T-cell (primary cell): ENCODE measurements around the gene NEK2. TPM values are rescaled to one million over a fixed set of nuclear protein-coding genes. Genes with fewer than 3 reads are reported as not detected.
"Not testable (repeated sequence)": the region's sequence is repeated elsewhere in the genome, so short reads cannot be mapped to it uniquely, and the experiment has no call there.

Source experiments
- ATAC-seq, 4 experiments: fragments of 200-7000 bp in 3 of 4; fragments of 150-1000 bp in 1 of 4; cut with Tn5 transposase; replicated peaks in 1 of 4; 1 replicate in 3 of 4; 2 replicates in 1 of 4; pipeline ENCODE4 v1.10.0; 2021; ENCODE audit warnings: moderate library complexity in 3 of 4, mild to moderate bottlenecking in 2 of 4, moderate number of reproducible peaks in 1 of 4
- CTCF ChIA-PET, 2 donors: fragments of 300-600 bp; sonication (Branson Sonifier 250); formaldehyde crosslinking; loops; one replicate each; lab custom pipeline; 2022; ENCODE audit warnings: antibody characterized with exemption in 2 of 2; lab: Charles Lee
- POLR2A ChIA-PET, 2 donors: fragments of 300-600 bp; sonication (Branson Sonifier 250); formaldehyde crosslinking; loops; one replicate each; lab custom pipeline; 2022; ENCODE audit warnings: antibody characterized with exemption in 2 of 2; lab: Charles Lee
- DNase-seq, 35 experiments: peaks; one replicate each; pipeline versions ENCODE4 v3.0.0 to v3.0.0-alpha.2; 2013 to 2023
- H3K27ac ChIP-seq: one replicate; pipeline ENCODE4 v1.5.1; 2013; ENCODE audit warnings: low read length
- H3K27me3 ChIP-seq, 2 experiments: replicated peaks in 1 of 2; 1 replicate in 1 of 2; 2 replicates in 1 of 2; pipeline versions ENCODE4 v1.6.1 to v1.7.0; 2013; ENCODE audit warnings: low read length in 1 of 2, mixed read lengths in 1 of 2; ENCODE audit not compliant: control insufficient read depth in 2 of 2, insufficient read depth in 2 of 2; ENCODE audit errors: extremely low read depth in 1 of 2
- H3K36me3 ChIP-seq, 2 donors: 1 replicate in 1 of 2; 2 replicates in 1 of 2; pipeline versions ENCODE4 v1.6.1 to v1.7.0; 2013; ENCODE audit warnings: low read length in 1 of 2; ENCODE audit not compliant: control insufficient read depth in 2 of 2, insufficient read depth in 1 of 2; ENCODE audit errors: extremely low read depth in 1 of 2
- H3K4me1 ChIP-seq, 2 experiments: 1 replicate in 1 of 2; 2 replicates in 1 of 2; pipeline versions ENCODE4 v1.6.1 to v1.7.0; 2013; ENCODE audit warnings: low read length in 2 of 2, mixed read lengths in 1 of 2; ENCODE audit not compliant: insufficient read depth in 2 of 2, control insufficient read depth in 1 of 2; ENCODE audit errors: extremely low read depth in 1 of 2
- H3K4me3 ChIP-seq, 2 donors: 1 replicate in 1 of 2; 2 replicates in 1 of 2; pipeline versions ENCODE4 v1.5.1 to v1.7.0; 2013; ENCODE audit warnings: mild to moderate bottlenecking in 2 of 2, low read length in 1 of 2, moderate library complexity in 1 of 2; ENCODE audit not compliant: control insufficient read depth in 1 of 2; ENCODE audit errors: extremely low read depth in 1 of 2
- H3K9me3 ChIP-seq: 2 replicates; pipeline ENCODE4 v1.7.0; 2013
- H3K27ac Mint-ChIP-seq, 2 donors: one replicate each; pipeline ENCODE4 v1.8.0; 2020 to 2021; ENCODE audit warnings: mild to moderate bottlenecking in 2 of 2, mixed read lengths in 2 of 2
- H3K27me3 Mint-ChIP-seq, 2 donors: one replicate each; pipeline ENCODE4 v1.8.0; 2021 to 2022; ENCODE audit warnings: mixed read lengths in 2 of 2
- H3K36me3 Mint-ChIP-seq: one replicate; pipeline ENCODE4 v1.8.0; 2021; ENCODE audit warnings: mixed read lengths
- H3K4me1 Mint-ChIP-seq, 3 donors: one replicate each; pipeline ENCODE4 v1.8.0; 2020 to 2022; ENCODE audit warnings: mixed read lengths in 3 of 3, mild to moderate bottlenecking in 1 of 3
- H3K4me3 Mint-ChIP-seq, 3 donors: one replicate each; pipeline ENCODE4 v1.8.0; 2020 to 2022; ENCODE audit warnings: mild to moderate bottlenecking in 3 of 3, mixed read lengths in 3 of 3, moderate library complexity in 3 of 3
- H3K9me3 Mint-ChIP-seq, 3 donors: one replicate each; pipeline ENCODE4 v1.8.0; 2020 to 2022; ENCODE audit warnings: mixed read lengths in 3 of 3
- WGBS: methylation state at CpG from one replicate; pipeline ENCODE4 v1.1.5; 2013; ENCODE audit warnings: missing lambda C conversion rate; ENCODE audit not compliant: insufficient coverage; 5-methylcytosine and 5-hydroxymethylcytosine counted together
- total RNA-seq, 35 experiments: library from RNA in 6 of 35; stranded (reverse) in 6 of 35; fragments of 120-200 nt in 1 of 35; gene quantifications; one replicate each; pipeline versions ENCODE4 v1.2.1 to v1.2.4 and lab custom pipeline; 2013 to 2026

NEK2 gene
- total RNA-seq (under 1 TPM; 0.16 to 0.63 (median 0.37) TPM), total RNA-seq (lab: John Stamatoyannopoulos, UW) (0.04 to 5.8 (median 0.28) reads per million in 29 experiments)
- total RNA-seq (2013), result 0.28 TPM

GRCh38 chr1:211675230-211676105 is at the start of gene NEK2:
NEK2 (minus strand) TSS chr1:211675621; CDS start chr1:211675479, 142 bp downstream.
- Histone ChIP-seq H3K4me1 (peaks cover 8 to 17% of the 10 kb centered on the region in 2 experiments), H3K36me3 (no peaks in the 10 kb centered on the region), H3K27me3 (no peaks in the 10 kb centered on the region), H3K27ac (no peak within 1 kb of the TSS), H3K9me3 (no peaks in the 10 kb centered on the region), H3K4me3 (peak within 1 kb of the TSS; percentile 77 to 86)
- H3K36me3 Mint-ChIP-seq, result no peaks in the 10 kb centered on the region
- ATAC-seq (peak; percentile 97 to 98 (median 98)), DNase-seq (peak; percentile 59 to 90 (median 80))
- no peaks in the 10 kb centered on the region for H3K9me3 Mint-ChIP-seq
- ChIA-PET CTCF (interaction anchor here (0.6 to 3.3 kb wide), 8 partner anchors 13 to 781 kb away, joined by 3 to 10 read pairs (median 6); partner anchors contain the start of genes DTL (in 1 of the 2) and INTS7 (in 1 of the 2)), POLR2A (interaction anchor here in 1 of 2 donors (0.7 to 1.0 kb wide), 2 partner anchors 9 to 18 kb away, joined by 3 to 4 read pairs; no protein-coding TSS in a partner anchor)
- peaks cover 10 to 19% (median 16%) of the 10 kb centered on the region in 3 donors for H3K4me1 Mint-ChIP-seq
- peak within 1 kb of the TSS; percentile 46 to 66 for H3K27ac Mint-ChIP-seq
- H3K4me3 Mint-ChIP-seq, result peak within 1 kb of the TSS; percentile 86 to 95 (median 89)
- 2% methylated on average over 47 of the region's 58 CpGs for WGBS
- H3K27me3 Mint-ChIP-seq, result peaks cover 0 to 4% of the 10 kb centered on the region in 2 donors

DNA sequence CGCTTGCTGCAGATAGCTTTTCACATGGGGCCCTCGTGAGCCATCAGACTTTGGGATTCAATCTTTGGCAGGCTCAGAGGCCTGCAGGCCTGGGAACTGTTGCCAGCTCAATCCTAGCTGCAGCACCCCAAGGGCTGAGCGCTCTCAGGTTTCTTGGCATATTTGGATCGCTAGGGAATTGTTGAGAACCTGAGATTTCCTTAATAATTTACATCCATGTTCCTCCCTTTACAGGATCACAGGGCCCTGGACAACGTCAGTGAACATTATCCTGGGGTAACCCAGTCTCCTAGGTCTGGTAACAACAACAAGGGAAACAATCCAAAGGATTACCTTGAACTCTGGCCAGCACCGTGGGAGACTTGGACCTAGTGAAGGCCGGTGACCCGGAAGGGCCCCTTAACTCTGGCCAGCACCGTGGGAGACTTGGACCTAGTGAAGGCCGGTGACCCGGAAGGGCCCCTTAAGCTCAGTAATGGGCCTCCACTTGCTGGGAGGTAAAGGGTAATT is 49.3 kb upstream of the NEK2 start:
- Mint-ChIP-seq H3K4me1 (no peaks in the 10 kb centered on the region), H3K9me3 (no peaks in the 10 kb centered on the region), H3K4me3 (no peak overlapping the region), H3K27ac (no peak overlapping the region), H3K36me3 (no peaks in the 10 kb centered on the region), H3K27me3 (peaks cover 2 to 5% of the 10 kb centered on the region in 2 donors)
- CTCF ChIA-PET, result no interaction called here
- POLR2A ChIA-PET, result no interaction called here
- no peak for DNase-seq
- no peaks in the 10 kb centered on the region for H3K4me1 ChIP-seq
- no peak overlapping the region for H3K4me3 ChIP-seq
- no peak for ATAC-seq
- peaks cover 0 to 2% of the 10 kb centered on the region in 2 experiments for H3K27me3 ChIP-seq
- no peaks in the 10 kb centered on the region for H3K9me3 ChIP-seq
- 81% methylated on average over 11 of the region's 11 CpGs for WGBS
- H3K36me3 ChIP-seq, result no peaks in the 10 kb centered on the region
- no peak overlapping the region for H3K27ac ChIP-seq

- WGBS, result 90% methylated on average over 2 of the region's 5 CpGs
- ATAC-seq, result no peak
- POLR2A ChIA-PET, result interaction anchor here in 1 of 2 donors (0.6 kb wide), 1 partner anchor 10 kb away, joined by 3 read pairs; no protein-coding TSS in a partner anchor
Observed at GRCh38 chr1:211723273-211723672, 47.9 kb upstream of the NEK2 start.

DNA sequence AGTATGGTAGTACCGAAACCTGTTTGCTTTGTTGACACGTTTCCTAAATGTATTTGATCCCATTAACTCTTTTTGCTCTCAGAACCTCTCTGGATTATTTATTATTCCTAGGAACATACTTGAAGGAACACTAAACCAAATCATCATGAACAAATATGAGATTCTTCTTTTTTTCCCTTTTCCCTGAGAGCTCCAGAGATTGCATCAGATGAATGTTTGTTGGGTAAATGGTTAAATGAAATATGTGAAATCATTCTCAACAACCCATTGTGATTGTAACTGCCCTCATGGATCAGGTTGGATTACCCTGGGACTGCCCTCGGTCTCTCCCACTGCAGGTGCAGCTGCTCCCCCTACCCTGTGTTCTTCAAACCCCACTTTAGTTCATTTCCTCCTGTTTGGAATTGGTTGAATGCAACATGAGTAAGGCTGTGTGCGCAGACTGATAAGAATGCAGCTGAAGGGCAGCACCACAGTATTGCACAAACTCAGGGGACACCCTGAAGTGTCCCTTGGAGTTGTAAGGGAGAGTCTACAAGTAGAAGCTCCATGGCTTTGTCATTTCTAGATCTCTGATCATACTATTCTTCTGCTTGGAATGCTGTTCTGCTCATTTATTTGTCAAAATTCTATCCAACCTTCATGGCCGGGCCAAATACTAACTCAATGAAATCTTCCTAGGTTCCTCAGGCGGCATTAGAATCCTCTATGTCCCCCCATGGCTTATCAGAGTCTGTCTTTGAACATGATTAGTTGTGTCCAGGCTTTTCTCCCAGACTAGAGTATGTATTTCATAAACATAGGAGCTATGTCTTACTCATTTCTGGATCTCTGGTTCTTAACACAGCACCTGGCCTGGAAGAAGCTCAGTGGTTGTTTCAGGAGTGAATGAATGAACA is 47.1 kb upstream of the NEK2 start:
- POLR2A ChIA-PET, result no interaction called here
- Histone ChIP-seq H3K27me3 (no peaks in the 10 kb centered on the region), H3K4me3 (no peak overlapping the region), H3K9me3 (no peaks in the 10 kb centered on the region), H3K4me1 (no peaks in the 10 kb centered on the region), H3K27ac (no peak overlapping the region), H3K36me3 (no peaks in the 10 kb centered on the region)
- Mint-ChIP-seq H3K27ac (no peak overlapping the region), H3K9me3 (no peaks in the 10 kb centered on the region), H3K4me1 (no peaks in the 10 kb centered on the region), H3K27me3 (peaks cover 2 to 5% of the 10 kb centered on the region in 2 donors), H3K4me3 (no peak overlapping the region), H3K36me3 (no peaks in the 10 kb centered on the region)
- no CpG with 5 or more reads among the region's 6 CpGs for WGBS
- ATAC-seq, result no peak
- CTCF ChIA-PET, result no interaction called here
- no peak for DNase-seq

More at GRCh38 chr1:211723273-211723672, 47.9 kb upstream of the NEK2 start:
- Mint-ChIP-seq H3K36me3 (no peaks in the 10 kb centered on the region), H3K4me1 (no peaks in the 10 kb centered on the region), H3K27me3 (peaks cover 2 to 5% of the 10 kb centered on the region in 2 donors), H3K9me3 (no peaks in the 10 kb centered on the region), H3K4me3 (no peak overlapping the region), H3K27ac (no peak overlapping the region)
- Histone ChIP-seq H3K27ac (no peak overlapping the region), H3K36me3 (no peaks in the 10 kb centered on the region), H3K4me3 (no peak overlapping the region), H3K27me3 (no peaks in the 10 kb centered on the region), H3K9me3 (no peaks in the 10 kb centered on the region), H3K4me1 (no peaks in the 10 kb centered on the region)
- CTCF ChIA-PET, result interaction anchor here in 1 of 2 donors (0.5 to 0.7 kb wide), 3 partner anchors 27 to 621 kb away, joined by 3 to 9 read pairs (median 3); no protein-coding TSS in a partner anchor
- no peak for DNase-seq

GRCh38 chr1:211716555-211716954 is 41.1 kb upstream of the NEK2 start:
- H3K27me3 ChIP-seq, H3K36me3 ChIP-seq, H3K4me1 ChIP-seq, DNase-seq, H3K27ac Mint-ChIP-seq, ATAC-seq, H3K4me3 ChIP-seq, CTCF ChIA-PET, H3K4me1 Mint-ChIP-seq, POLR2A ChIA-PET, H3K36me3 Mint-ChIP-seq, H3K9me3 Mint-ChIP-seq, H3K27me3 Mint-ChIP-seq, H3K9me3 ChIP-seq, H3K4me3 Mint-ChIP-seq, H3K27ac ChIP-seq: not testable (repeated sequence)
- no CpG with 5 or more reads among the region's 4 CpGs for WGBS

DNA sequence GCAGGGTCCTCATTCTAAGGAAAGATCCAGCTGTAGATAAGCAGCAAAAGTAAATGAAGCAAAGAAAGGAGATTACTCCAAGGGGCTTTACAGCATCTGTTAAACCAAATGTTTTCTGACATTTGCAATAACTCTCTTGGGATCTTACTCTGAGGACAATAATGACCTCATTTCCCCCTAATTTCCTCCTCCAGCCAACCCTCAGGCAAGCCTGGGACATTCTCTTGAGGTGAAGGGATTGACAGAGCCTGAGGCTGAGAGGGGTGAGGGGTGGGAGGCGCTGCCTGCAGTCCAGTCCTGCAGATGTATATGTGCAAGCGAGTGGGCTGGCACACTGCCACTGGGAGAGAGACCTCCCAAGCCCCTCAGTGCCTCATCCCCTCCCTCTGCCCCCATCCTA is 40.5 kb upstream of the NEK2 start:
- H3K9me3 Mint-ChIP-seq, result no peaks in the 10 kb centered on the region
- H3K9me3 ChIP-seq, result no peaks in the 10 kb centered on the region
- CTCF ChIA-PET, result no interaction called here
- no peaks in the 10 kb centered on the region for H3K4me1 Mint-ChIP-seq
- H3K27me3 ChIP-seq, result no peaks in the 10 kb centered on the region
- H3K27ac ChIP-seq, result no peak overlapping the region
- H3K36me3 ChIP-seq, result no peaks in the 10 kb centered on the region
- H3K27ac Mint-ChIP-seq, result no peak overlapping the region
- no peaks in the 10 kb centered on the region for H3K36me3 Mint-ChIP-seq
- H3K4me3 Mint-ChIP-seq, result no peak overlapping the region
- H3K4me3 ChIP-seq, result no peak overlapping the region
- ATAC-seq (no peak), DNase-seq (no peak)
- WGBS, result no CpG with 5 or more reads among the region's 2 CpGs
- H3K27me3 Mint-ChIP-seq, result no peaks in the 10 kb centered on the region
- no peaks in the 10 kb centered on the region for H3K4me1 ChIP-seq
- POLR2A ChIA-PET, result no interaction called here
